Body of pancreas (tissue), 4 donors: ENCODE measurements around the gene MID1.

Source experiments
- POLR2A ChIP-seq, 3 donors: fragments of 450-650 bp; IDR thresholded peaks; one replicate each; pipeline ENCODE4 v1.6.1; 2016; ENCODE audit warnings: antibody characterized with exemption in 3 of 3, mild to moderate bottlenecking in 2 of 3
- TF ChIP-seq, protein P1 (sequence below), 7 experiments: fragments of 450-650 bp in 4 of 7; fragments of 200-600 bp in 3 of 7; sonication (generic) in 3 of 7; IDR thresholded peaks; one replicate each; pipeline ENCODE4 v1.5.1; 2016 to 2019; ENCODE audit warnings: antibody characterized with exemption in 7 of 7

DNA sequence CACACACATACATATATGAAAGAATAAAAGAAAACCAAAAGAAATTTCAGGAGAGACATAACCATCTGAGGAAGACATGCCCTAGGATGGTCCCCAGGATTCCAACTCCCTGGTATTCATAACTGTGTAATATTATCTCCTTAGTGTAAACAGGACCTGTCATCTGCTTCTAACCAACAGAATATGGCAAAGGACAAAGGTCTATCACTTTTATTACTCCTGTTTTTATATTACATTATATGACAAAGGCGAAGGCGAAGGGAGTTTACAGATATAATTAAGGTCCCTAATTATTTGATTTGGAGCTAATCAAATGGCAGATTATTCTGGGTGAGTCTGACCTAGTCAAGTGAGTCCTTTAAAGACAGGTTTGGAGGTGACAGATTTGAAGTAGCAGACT lies 155.1 kb downstream of the MID1 start:
- TF ChIP-seq, protein P1, sequence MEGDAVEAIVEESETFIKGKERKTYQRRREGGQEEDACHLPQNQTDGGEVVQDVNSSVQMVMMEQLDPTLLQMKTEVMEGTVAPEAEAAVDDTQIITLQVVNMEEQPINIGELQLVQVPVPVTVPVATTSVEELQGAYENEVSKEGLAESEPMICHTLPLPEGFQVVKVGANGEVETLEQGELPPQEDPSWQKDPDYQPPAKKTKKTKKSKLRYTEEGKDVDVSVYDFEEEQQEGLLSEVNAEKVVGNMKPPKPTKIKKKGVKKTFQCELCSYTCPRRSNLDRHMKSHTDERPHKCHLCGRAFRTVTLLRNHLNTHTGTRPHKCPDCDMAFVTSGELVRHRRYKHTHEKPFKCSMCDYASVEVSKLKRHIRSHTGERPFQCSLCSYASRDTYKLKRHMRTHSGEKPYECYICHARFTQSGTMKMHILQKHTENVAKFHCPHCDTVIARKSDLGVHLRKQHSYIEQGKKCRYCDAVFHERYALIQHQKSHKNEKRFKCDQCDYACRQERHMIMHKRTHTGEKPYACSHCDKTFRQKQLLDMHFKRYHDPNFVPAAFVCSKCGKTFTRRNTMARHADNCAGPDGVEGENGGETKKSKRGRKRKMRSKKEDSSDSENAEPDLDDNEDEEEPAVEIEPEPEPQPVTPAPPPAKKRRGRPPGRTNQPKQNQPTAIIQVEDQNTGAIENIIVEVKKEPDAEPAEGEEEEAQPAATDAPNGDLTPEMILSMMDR (IDR thresholded peaks at IDR 0.05), result no peak
- TF ChIP-seq POLR2A (IDR thresholded peaks at IDR 0.05), result no peak
